HepG2 (cell line): ENCODE measurements around the gene TBCE. TPM values are rescaled to one million over a fixed set of nuclear protein-coding genes. Genes with fewer than 3 reads are reported as not detected.
A peak's percentile ranks its signal among the peaks of the same experiment; 100 is the strongest.

Source experiments
- DMAP1 ChIP-seq: IDR thresholded peaks from 2 replicates; pipeline ENCODE4 v1.6.1; 2016
- HNF4G ChIP-seq, 2 experiments: sonication (generic) in 1 of 2; formaldehyde crosslinking in 1 of 2; IDR thresholded peaks; 2 replicates each; pipeline versions ENCODE4 v1.4.0 to v1.6.1; 2011 to 2020; ENCODE audit warnings: borderline replicate concordance in 2 of 2, low read depth in 2 of 2, mild to moderate bottlenecking in 2 of 2, low read length in 1 of 2, missing genetic modification reagents in 1 of 2, moderate library complexity in 1 of 2
- IRF2 ChIP-seq: IDR thresholded peaks from 2 replicates; pipeline ENCODE4 v1.6.1; 2018; ENCODE audit warnings: missing genetic modification reagents, missing compliant biosample characterization
- KDM4B ChIP-seq: sonication (generic); formaldehyde crosslinking; IDR thresholded peaks from 2 replicates; pipeline ENCODE4 v1.4.0; 2020; ENCODE audit warnings: missing genetic modification reagents
- MAFF ChIP-seq: IDR thresholded peaks from 2 replicates; pipeline ENCODE4 v1.6.1; 2011; ENCODE audit warnings: low read depth, low read length, improper control_type of control experiment
- NFIC ChIP-seq: IDR thresholded peaks from 2 replicates; pipeline ENCODE4 v1.6.1; 2012; ENCODE audit warnings: mild to moderate bottlenecking, low read length, inconsistent platforms
- PCBP1 ChIP-seq: fragments of 200-400 bp; formaldehyde crosslinking; IDR thresholded peaks from 2 replicates; pipeline ENCODE4 v1.6.1; 2017; ENCODE audit warnings: mild to moderate bottlenecking, low read depth, low read length, borderline replicate concordance
- ZBTB1 ChIP-seq: sonication (generic); formaldehyde crosslinking; IDR thresholded peaks from 2 replicates; pipeline ENCODE4 v1.4.0; 2020; ENCODE audit warnings: missing genetic modification reagents, borderline replicate concordance
- ZFY ChIP-seq: sonication (generic); formaldehyde crosslinking; IDR thresholded peaks from 2 replicates; pipeline ENCODE4 v1.4.0; 2020; ENCODE audit warnings: missing genetic modification reagents
- ZNF260 ChIP-seq: sonication (generic); formaldehyde crosslinking; IDR thresholded peaks from 2 replicates; pipeline ENCODE4 v1.4.0; 2020; ENCODE audit warnings: missing genetic modification reagents, low read depth, mild to moderate bottlenecking, borderline replicate concordance
- ZNF547 ChIP-seq: sonication (generic); formaldehyde crosslinking; IDR thresholded peaks from 2 replicates; pipeline ENCODE4 v1.5.1; 2020; ENCODE audit warnings: mild to moderate bottlenecking, missing genetic modification reagents
- ZNF724P ChIP-seq: sonication (generic); formaldehyde crosslinking; IDR thresholded peaks from 2 replicates; pipeline ENCODE4 v1.8.0; 2022; ENCODE audit warnings: missing genetic modification reagents, borderline replicate concordance
- ZNF776 ChIP-seq: sonication (generic); formaldehyde crosslinking; IDR thresholded peaks from 2 replicates; pipeline ENCODE4 v1.4.0; 2020; ENCODE audit warnings: mild to moderate bottlenecking, missing genetic modification reagents
- ZNF879 ChIP-seq: sonication (generic); formaldehyde crosslinking; IDR thresholded peaks from 2 replicates; pipeline ENCODE4 v1.8.1; 2023; ENCODE audit warnings: missing genetic modification reagents
- polyA plus RNA-seq, 8 experiments: library from polyadenylated mRNA; depleted of rRNA in 3 of 8; stranded (reverse) in 7 of 8; unstranded in 1 of 8; fragments of >200 nt; fragmentation: Illumina TruSeq in 4 of 8; extraction: Trizol in 4 of 8; gene quantifications; 2 replicates each; pipeline versions ENCODE4 v1.2.1 to v1.2.3, GENCODE V29; 2011 to 2016; ENCODE audit warnings: low read depth in 4 of 8, missing spikeins in 1 of 8, mixed read lengths in 1 of 8; ENCODE audit not compliant: insufficient read depth in 1 of 8
- total RNA-seq, 5 experiments: library from RNA; depleted of rRNA; stranded (reverse); fragments of >200 nt; fragmentation: Illumina TruSeq; extraction: Trizol; gene quantifications; 2 replicates each; pipeline ENCODE4 v1.2.3, GENCODE V29; 2016; ENCODE audit warnings: low read depth in 1 of 5
- TF ChIP-seq, protein P1 (sequence below): sonication (generic); formaldehyde crosslinking; conservative IDR thresholded peaks from 2 replicates; pipeline ENCODE4 v1.8.1; 2023; ENCODE audit warnings: missing genetic modification reagents
- TF ChIP-seq, protein P2 (sequence below): sonication (generic); formaldehyde crosslinking; conservative IDR thresholded peaks from 2 replicates; pipeline ENCODE4 v1.4.0; 2020; ENCODE audit warnings: missing genetic modification reagents
- TF ChIP-seq, protein P3 (sequence below): sonication (generic); formaldehyde crosslinking; IDR thresholded peaks from 2 replicates; pipeline ENCODE4 v1.4.0; 2020; ENCODE audit warnings: missing genetic modification reagents, borderline replicate concordance
- TF ChIP-seq, protein P4 (sequence below): sonication (generic); formaldehyde crosslinking; IDR thresholded peaks from 2 replicates; pipeline ENCODE4 v1.4.0; 2020; ENCODE audit warnings: missing genetic modification reagents, mild to moderate bottlenecking, borderline replicate concordance
- TF ChIP-seq, protein P5 (sequence below): sonication (generic); formaldehyde crosslinking; IDR thresholded peaks from 2 replicates; pipeline ENCODE4 v1.8.1; 2022; ENCODE audit warnings: low read depth, mild to moderate bottlenecking, missing genetic modification reagents

The TBCE gene
- total and polyA plus RNA-seq, 2 of the 13 experiments (the other 11 are each of a cell fraction or from before 2014, with no cell fraction given) = 25.6 to 31.1 TPM

DNA sequence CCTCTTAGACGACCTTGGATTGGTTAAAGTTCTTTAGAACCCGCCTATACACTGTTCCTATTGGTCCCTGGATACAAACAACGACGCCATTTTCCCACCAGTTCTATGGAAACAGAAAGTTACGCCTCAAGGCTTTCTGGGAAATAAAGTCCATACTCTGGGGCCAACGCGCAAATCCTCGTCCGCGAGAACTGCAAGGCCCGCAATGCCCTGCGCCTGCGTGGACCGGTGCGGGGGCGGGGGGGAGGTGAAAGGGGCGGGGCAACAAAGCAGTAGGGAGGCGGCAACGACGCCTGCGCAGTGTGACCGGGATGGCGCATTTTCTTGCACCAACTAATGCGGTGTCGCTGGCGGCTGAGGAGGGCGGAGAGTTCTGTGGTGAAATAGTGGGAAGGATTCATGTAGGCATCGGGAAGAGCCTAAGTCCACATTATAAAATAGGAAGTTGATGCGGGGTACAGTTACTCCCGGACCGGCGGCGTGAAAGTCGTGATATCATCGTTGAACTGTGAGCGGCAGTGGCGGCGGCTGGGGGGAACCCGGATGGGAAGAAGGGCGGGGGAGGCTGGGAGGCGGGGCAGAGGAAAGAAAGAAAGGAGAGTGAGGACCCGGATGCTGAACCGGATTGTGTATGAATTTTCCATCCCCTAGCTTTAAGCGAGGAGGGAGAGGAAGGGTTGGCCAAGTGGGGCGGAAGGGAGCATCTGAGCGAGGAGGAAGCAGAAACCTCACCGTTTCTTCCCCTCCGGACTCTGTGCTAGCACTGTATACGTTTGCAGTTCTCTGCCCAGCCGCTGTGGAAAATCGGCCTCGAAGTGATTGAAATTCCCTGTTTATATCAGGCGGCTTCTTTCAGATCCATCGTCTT is 38.7 kb upstream of the TBCE start, which contains the start of gene GGPS1 (continued):
- no peak for TF ChIP-seq ZNF724P (CRISPR knock-in tag)
- TF ChIP-seq, protein P1, sequence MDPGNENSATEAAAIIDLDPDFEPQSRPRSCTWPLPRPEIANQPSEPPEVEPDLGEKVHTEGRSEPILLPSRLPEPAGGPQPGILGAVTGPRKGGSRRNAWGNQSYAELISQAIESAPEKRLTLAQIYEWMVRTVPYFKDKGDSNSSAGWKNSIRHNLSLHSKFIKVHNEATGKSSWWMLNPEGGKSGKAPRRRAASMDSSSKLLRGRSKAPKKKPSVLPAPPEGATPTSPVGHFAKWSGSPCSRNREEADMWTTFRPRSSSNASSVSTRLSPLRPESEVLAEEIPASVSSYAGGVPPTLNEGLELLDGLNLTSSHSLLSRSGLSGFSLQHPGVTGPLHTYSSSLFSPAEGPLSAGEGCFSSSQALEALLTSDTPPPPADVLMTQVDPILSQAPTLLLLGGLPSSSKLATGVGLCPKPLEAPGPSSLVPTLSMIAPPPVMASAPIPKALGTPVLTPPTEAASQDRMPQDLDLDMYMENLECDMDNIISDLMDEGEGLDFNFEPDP (CRISPR knock-in tag) = no peak
- TF ChIP-seq ZNF547 (CRISPR knock-in tag) = no peak
- TF ChIP-seq ZNF776 (CRISPR knock-in tag) = 0 out of 2 replicates have a peak, but pooled peaks have one; percentile 18
- no peak; the same call in 1 of the 2 replicates for TF ChIP-seq DMAP1 (CRISPR knock-in tag)
- TF ChIP-seq MAFF = no peak
- no peak for TF ChIP-seq KDM4B
- TF ChIP-seq, protein P2, sequence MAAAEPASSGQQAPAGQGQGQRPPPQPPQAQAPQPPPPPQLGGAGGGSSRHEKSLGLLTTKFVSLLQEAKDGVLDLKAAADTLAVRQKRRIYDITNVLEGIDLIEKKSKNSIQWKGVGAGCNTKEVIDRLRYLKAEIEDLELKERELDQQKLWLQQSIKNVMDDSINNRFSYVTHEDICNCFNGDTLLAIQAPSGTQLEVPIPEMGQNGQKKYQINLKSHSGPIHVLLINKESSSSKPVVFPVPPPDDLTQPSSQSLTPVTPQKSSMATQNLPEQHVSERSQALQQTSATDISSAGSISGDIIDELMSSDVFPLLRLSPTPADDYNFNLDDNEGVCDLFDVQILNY (CRISPR knock-in tag) = no peak
- no peak for TF ChIP-seq PCBP1
- TF ChIP-seq HNF4G (IDR thresholded peaks at IDR 0.05; ENCODE audit: borderline replicate concordance, low read depth, low read length) = no peak
- no peak for TF ChIP-seq HNF4G (CRISPR knock-in tag; IDR thresholded peaks at IDR 0.05; ENCODE audit: borderline replicate concordance, low read depth)
- TF ChIP-seq ZBTB1 (CRISPR knock-in tag) = no peak
- TF ChIP-seq ZNF260 = no peak
- no peak for TF ChIP-seq ZNF879 (CRISPR knock-in tag)
- peak; percentile 61 for TF ChIP-seq IRF2 (CRISPR knock-in tag)
- TF ChIP-seq NFIC = no peak
- TF ChIP-seq, protein P3, sequence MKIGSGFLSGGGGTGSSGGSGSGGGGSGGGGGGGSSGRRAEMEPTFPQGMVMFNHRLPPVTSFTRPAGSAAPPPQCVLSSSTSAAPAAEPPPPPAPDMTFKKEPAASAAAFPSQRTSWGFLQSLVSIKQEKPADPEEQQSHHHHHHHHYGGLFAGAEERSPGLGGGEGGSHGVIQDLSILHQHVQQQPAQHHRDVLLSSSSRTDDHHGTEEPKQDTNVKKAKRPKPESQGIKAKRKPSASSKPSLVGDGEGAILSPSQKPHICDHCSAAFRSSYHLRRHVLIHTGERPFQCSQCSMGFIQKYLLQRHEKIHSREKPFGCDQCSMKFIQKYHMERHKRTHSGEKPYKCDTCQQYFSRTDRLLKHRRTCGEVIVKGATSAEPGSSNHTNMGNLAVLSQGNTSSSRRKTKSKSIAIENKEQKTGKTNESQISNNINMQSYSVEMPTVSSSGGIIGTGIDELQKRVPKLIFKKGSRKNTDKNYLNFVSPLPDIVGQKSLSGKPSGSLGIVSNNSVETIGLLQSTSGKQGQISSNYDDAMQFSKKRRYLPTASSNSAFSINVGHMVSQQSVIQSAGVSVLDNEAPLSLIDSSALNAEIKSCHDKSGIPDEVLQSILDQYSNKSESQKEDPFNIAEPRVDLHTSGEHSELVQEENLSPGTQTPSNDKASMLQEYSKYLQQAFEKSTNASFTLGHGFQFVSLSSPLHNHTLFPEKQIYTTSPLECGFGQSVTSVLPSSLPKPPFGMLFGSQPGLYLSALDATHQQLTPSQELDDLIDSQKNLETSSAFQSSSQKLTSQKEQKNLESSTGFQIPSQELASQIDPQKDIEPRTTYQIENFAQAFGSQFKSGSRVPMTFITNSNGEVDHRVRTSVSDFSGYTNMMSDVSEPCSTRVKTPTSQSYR (CRISPR knock-in tag) = peak; percentile 27; the same call in 1 of the 2 replicates
- TF ChIP-seq ZFY (CRISPR knock-in tag) = no peak; the same call in 1 of the 2 replicates
- TF ChIP-seq, protein P4, sequence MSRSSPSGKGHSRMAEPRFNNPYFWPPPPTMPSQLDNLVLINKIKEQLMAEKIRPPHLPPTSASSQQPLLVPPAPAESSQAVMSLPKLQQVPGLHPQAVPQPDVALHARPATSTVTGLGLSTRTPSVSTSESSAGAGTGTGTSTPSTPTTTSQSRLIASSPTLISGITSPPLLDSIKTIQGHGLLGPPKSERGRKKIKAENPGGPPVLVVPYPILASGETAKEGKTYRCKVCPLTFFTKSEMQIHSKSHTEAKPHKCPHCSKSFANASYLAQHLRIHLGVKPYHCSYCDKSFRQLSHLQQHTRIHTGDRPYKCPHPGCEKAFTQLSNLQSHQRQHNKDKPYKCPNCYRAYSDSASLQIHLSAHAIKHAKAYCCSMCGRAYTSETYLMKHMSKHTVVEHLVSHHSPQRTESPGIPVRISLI (CRISPR knock-in tag) = no peak
- TF ChIP-seq, protein P5, sequence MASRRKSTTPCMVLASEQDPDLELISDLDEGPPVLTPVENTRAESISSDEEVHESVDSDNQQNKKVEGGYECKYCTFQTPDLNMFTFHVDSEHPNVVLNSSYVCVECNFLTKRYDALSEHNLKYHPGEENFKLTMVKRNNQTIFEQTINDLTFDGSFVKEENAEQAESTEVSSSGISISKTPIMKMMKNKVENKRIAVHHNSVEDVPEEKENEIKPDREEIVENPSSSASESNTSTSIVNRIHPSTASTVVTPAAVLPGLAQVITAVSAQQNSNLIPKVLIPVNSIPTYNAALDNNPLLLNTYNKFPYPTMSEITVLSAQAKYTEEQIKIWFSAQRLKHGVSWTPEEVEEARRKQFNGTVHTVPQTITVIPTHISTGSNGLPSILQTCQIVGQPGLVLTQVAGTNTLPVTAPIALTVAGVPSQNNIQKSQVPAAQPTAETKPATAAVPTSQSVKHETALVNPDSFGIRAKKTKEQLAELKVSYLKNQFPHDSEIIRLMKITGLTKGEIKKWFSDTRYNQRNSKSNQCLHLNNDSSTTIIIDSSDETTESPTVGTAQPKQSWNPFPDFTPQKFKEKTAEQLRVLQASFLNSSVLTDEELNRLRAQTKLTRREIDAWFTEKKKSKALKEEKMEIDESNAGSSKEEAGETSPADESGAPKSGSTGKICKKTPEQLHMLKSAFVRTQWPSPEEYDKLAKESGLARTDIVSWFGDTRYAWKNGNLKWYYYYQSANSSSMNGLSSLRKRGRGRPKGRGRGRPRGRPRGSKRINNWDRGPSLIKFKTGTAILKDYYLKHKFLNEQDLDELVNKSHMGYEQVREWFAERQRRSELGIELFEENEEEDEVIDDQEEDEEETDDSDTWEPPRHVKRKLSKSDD (CRISPR knock-in tag) = no peak
